Glutamatergic neuron (in vitro differentiated cells): Measurements from ENCODE around the gene ZCCHC10. TPM values are rescaled to one million over a fixed set of nuclear protein-coding genes. Genes with fewer than 3 reads are reported as not detected.
"Not testable (repeated sequence)": the region's sequence is repeated elsewhere in the genome, so short reads cannot be mapped to it uniquely, and the experiment has no call there.

Experiments
- DNase-seq: peaks from one replicate; pipeline ENCODE4 v3.0.0; 2022
- H3K27ac Mint-ChIP-seq: one replicate; pipeline ENCODE4 v1.8.0; 2020; ENCODE audit warnings: mild to moderate bottlenecking, mixed read lengths, inconsistent platforms; ENCODE audit not compliant: unreplicated experiment
- H3K27me3 Mint-ChIP-seq: one replicate; pipeline ENCODE4 v1.8.0; 2020; ENCODE audit warnings: mild to moderate bottlenecking, moderate library complexity, mixed read lengths, inconsistent platforms; ENCODE audit not compliant: unreplicated experiment
- H3K36me3 Mint-ChIP-seq: one replicate; pipeline ENCODE4 v1.8.0; 2020; ENCODE audit warnings: mild to moderate bottlenecking, mixed read lengths, inconsistent platforms; ENCODE audit not compliant: unreplicated experiment
- H3K4me1 Mint-ChIP-seq: one replicate; pipeline ENCODE4 v1.8.0; 2020; ENCODE audit warnings: mild to moderate bottlenecking, low read depth, mixed read lengths, inconsistent platforms; ENCODE audit not compliant: unreplicated experiment
- H3K4me3 Mint-ChIP-seq: one replicate; pipeline ENCODE4 v1.8.0; 2020; ENCODE audit warnings: mild to moderate bottlenecking, mixed read lengths, inconsistent platforms; ENCODE audit not compliant: unreplicated experiment
- H3K9me3 Mint-ChIP-seq: one replicate; pipeline ENCODE4 v1.8.0; 2020; ENCODE audit warnings: mild to moderate bottlenecking, moderate library complexity, mixed read lengths, inconsistent platforms; ENCODE audit not compliant: unreplicated experiment
- CTCF ChIP-seq: fragments of 200-600 bp; sonication (generic); IDR thresholded peaks from one replicate; pipeline ENCODE4 v1.5.0; 2021; ENCODE audit not compliant: partially characterized antibody, unreplicated experiment
- total RNA-seq: library from RNA; stranded (reverse); fragmentation: NEBNext Ultra II Directional; extraction: Animal tissue kit (Norgen Biotek cat#: 25700); gene quantifications from one replicate; pipeline ENCODE4 v1.2.1, GENCODE V29; 2021; ENCODE audit not compliant: unreplicated experiment

ZCCHC10 gene
- total RNA-seq, 1 donor from 2014 or later = 26.1 TPM

- H3K27me3 Mint-ChIP-seq = peaks cover 11% of the 10 kb centered on the region
- H3K36me3 Mint-ChIP-seq = no peaks in the 10 kb centered on the region
- DNase-seq = peak; percentile 98
- peaks cover 14% of the 10 kb centered on the region for H3K9me3 Mint-ChIP-seq
- peaks cover 6% of the 10 kb centered on the region for H3K4me1 Mint-ChIP-seq
- TF ChIP-seq CTCF = no peak
- peak within 1 kb of the TSS; percentile 99 for H3K27ac Mint-ChIP-seq
- H3K4me3 Mint-ChIP-seq = peak within 1 kb of the TSS; percentile 99
Observed at GRCh38 chr5:132963171-132964104, 62.9 kb downstream of the ZCCHC10 start, which contains the start of gene AFF4. Gene AFF4 (minus strand): TSS chr5:132963634. CDS start chr5:132937189, 26,445 bp downstream.

DNA sequence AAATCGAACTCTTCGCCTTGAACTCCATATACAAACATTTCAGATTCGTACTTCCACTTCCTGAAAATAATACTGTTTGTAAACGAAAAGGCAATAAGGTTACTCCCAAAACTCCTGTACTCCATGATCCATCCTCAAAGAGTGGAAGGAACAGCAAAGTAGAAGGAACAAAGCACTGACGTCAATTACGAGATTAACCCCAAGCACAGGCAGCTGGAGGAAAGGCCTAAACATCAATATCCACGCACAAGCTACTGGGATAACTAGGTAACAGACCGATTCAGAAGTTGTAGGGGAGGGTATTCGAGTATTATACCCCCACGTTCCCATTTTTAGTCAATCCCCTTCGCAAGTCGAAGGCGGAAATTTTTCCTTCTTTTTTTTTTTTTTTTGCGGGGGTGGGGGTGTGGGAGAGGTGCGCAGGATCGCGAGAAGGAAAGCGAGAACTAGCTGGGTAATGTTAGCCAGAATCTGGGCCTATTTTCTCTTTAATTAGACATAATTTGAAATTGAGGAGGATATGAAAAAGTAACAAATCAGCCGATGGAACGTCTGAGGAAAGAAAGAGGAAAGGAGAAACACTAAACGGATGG lies 63.8 kb downstream of the ZCCHC10 start:
- no peak for TF ChIP-seq CTCF
- no peaks in the 10 kb centered on the region for H3K36me3 Mint-ChIP-seq
- H3K27me3 Mint-ChIP-seq = peaks cover 11% of the 10 kb centered on the region
- peaks cover 6% of the 10 kb centered on the region for H3K4me1 Mint-ChIP-seq
- H3K9me3 Mint-ChIP-seq = peaks cover 14% of the 10 kb centered on the region
- H3K27ac Mint-ChIP-seq = peak overlapping the region; percentile 99
- DNase-seq = peak; percentile 35
- H3K4me3 Mint-ChIP-seq = peak overlapping the region; percentile 99

GRCh38 chr5:132961887-132962286 lies 64.5 kb downstream of the ZCCHC10 start:
- Mint-ChIP-seq H3K9me3 (peaks cover 14% of the 10 kb centered on the region), H3K36me3 (no peaks in the 10 kb centered on the region)
- no peak for DNase-seq

DNA sequence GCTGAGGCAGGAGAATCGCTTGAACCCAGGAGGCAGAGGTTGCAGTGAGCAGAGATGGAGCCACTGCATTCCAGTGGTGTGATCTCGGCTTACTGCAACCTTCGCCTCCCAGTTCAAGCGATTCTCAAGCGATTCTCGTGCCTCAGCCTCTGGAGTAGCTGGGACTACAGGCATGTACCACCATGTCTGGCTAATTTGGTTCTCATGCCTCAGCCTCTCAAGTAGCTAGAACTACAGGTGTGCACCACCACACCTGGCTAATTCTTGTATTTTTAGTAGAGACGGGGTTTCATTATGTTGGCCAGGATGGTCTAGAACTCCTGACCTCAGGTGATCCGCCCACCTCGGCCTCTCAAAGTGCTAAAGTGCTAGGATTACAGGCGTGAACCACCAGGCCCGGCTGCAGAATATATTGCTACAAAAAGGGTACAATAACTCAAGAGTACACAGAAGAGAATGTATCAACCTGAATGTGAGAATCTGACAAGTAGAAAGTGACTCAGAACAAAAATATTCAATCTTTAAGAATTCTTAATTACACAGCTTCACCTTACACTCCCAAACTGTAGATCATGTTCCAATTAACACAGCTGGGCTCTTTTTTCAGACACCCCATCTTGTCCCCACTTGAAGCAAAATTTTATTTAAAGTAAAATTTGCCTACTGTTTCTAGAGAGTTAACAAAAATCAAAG lies 65.1 kb downstream of the ZCCHC10 start:
- not testable (repeated sequence) for DNase-seq, H3K36me3 Mint-ChIP-seq, H3K4me1 Mint-ChIP-seq
- H3K9me3 Mint-ChIP-seq = peaks cover 14% of the 10 kb centered on the region
- peak overlapping the region; percentile 99 for H3K27ac Mint-ChIP-seq
- H3K27me3 Mint-ChIP-seq = peaks cover 11% of the 10 kb centered on the region
- peak overlapping the region; percentile 99 for H3K4me3 Mint-ChIP-seq

More at GRCh38 chr5:132961887-132962286, 64.5 kb downstream of the ZCCHC10 start:
- peaks cover 6% of the 10 kb centered on the region for H3K4me1 Mint-ChIP-seq
- peak overlapping the region; percentile 99 for H3K27ac Mint-ChIP-seq
- TF ChIP-seq CTCF = no peak
- H3K27me3 Mint-ChIP-seq = peaks cover 11% of the 10 kb centered on the region
- H3K4me3 Mint-ChIP-seq = peak overlapping the region; percentile 99

- not testable (repeated sequence) for H3K9me3 Mint-ChIP-seq, H3K27me3 Mint-ChIP-seq, DNase-seq, H3K27ac Mint-ChIP-seq, H3K4me3 Mint-ChIP-seq, H3K36me3 Mint-ChIP-seq
- H3K4me1 Mint-ChIP-seq = peaks cover 15% of the 10 kb centered on the region
Observed at GRCh38 chr5:132956166-132956799, 70.1 kb downstream of the ZCCHC10 start.
